NK-92 (cell line): ENCODE measurements around the gene KRTAP9-6.
"Not testable (repeated sequence)": the region's sequence is repeated elsewhere in the genome, so short reads cannot be mapped to it uniquely, and the experiment has no call there.

Experiments
- DNase-seq: peaks from one replicate; lab custom pipeline; 2025; ENCODE audit not compliant: unreplicated experiment; lab: John Stamatoyannopoulos, UW

Gene KRTAP9-6

GRCh38 chr17:41265078-41265477, at the start of gene KRTAP9-6:
TSS of gene KRTAP9-6 (plus strand) at chr17:41265378. CDS start at chr17:41265378, 0 bp downstream.
- no peak for DNase-seq

GRCh38 chr17:41215681-41216080, 49.5 kb upstream of the KRTAP9-6 start:
- DNase-seq, result no peak

- DNase-seq, result no peak
Observed at GRCh38 chr17:41223821-41224220, 41.4 kb upstream of the KRTAP9-6 start.

GRCh38 chr17:41226051-41226450, 39.1 kb upstream of the KRTAP9-6 start:
- no peak for DNase-seq

- DNase-seq, result not testable (repeated sequence)
Observed at GRCh38 chr17:41226598-41227095, 38.5 kb upstream of the KRTAP9-6 start, which contains the start of gene KRTAP9-2. TSS of gene KRTAP9-2 (plus strand) at chr17:41226648. CDS start at chr17:41226655, 7 bp downstream.

- no peak for DNase-seq
Observed at GRCh38 chr17:41230094-41230493, 35.1 kb upstream of the KRTAP9-6 start.

GRCh38 chr17:41231731-41232130, 33.4 kb upstream of the KRTAP9-6 start:
- DNase-seq, result no peak

- not testable (repeated sequence) for DNase-seq
Observed at GRCh38 chr17:41232399-41233105, 32.6 kb upstream of the KRTAP9-6 start, which contains the start of gene KRTAP9-3. TSS of gene KRTAP9-3 (plus strand) at chr17:41232449. CDS start at chr17:41232502, 53 bp downstream.

GRCh38 chr17:41237116-41237515, 28.1 kb upstream of the KRTAP9-6 start:
- not testable (repeated sequence) for DNase-seq

GRCh38 chr17:41237949-41238437, 27.2 kb upstream of the KRTAP9-6 start, which contains the start of gene KRTAP9-8:
TSS of gene KRTAP9-8 (plus strand) at chr17:41237999. CDS start at chr17:41238052, 53 bp downstream.
- DNase-seq, result not testable (repeated sequence)

GRCh38 chr17:41246995-41247787, 18.0 kb upstream of the KRTAP9-6 start:
- DNase-seq, result not testable (repeated sequence)

GRCh38 chr17:41249637-41250240, 15.4 kb upstream of the KRTAP9-6 start, which contains the start of gene KRTAP9-4:
TSS of gene KRTAP9-4 (plus strand) at chr17:41249687. CDS start at chr17:41249721, 34 bp downstream.
- DNase-seq, result not testable (repeated sequence)

GRCh38 chr17:41251261-41251660, 13.9 kb upstream of the KRTAP9-6 start:
- no peak for DNase-seq

GRCh38 chr17:41254861-41255260, 10.3 kb upstream of the KRTAP9-6 start:
- DNase-seq, result no peak

GRCh38 chr17:41255381-41256290, 9.5 kb upstream of the KRTAP9-6 start, which contains the start of gene KRTAP9-9:
TSS of gene KRTAP9-9 (plus strand) at chr17:41255384.
- DNase-seq, result not testable (repeated sequence)

- no peak for DNase-seq
Observed at GRCh38 chr17:41256291-41256685, 8.9 kb upstream of the KRTAP9-6 start.

- DNase-seq, result no peak
Observed at GRCh38 chr17:41258406-41258805, 6.8 kb upstream of the KRTAP9-6 start.

GRCh38 chr17:41263212-41263611, 2.0 kb upstream of the KRTAP9-6 start:
- no peak for DNase-seq

- DNase-seq, result no peak
Observed at GRCh38 chr17:41264599-41264998, 579 bp upstream of the KRTAP9-6 start.

- no peak for DNase-seq
Observed at GRCh38 chr17:41267711-41268110, 2.5 kb downstream of the KRTAP9-6 start.
